Esophagus squamous epithelium (tissue), 4 donors: Measurements from ENCODE around the gene CASS4.

Experiments
- POLR2A ChIP-seq, 4 donors: fragments of 450-650 bp; IDR thresholded peaks; one replicate each; pipeline ENCODE4 v1.6.1; 2017; ENCODE audit warnings: antibody characterized with exemption in 4 of 4, mild to moderate bottlenecking in 4 of 4, moderate library complexity in 3 of 4
- TF ChIP-seq, protein P1 (sequence below), 6 experiments: fragments of 450-650 bp in 4 of 6; fragments of 200-600 bp in 2 of 6; sonication (generic) in 2 of 6; IDR thresholded peaks; one replicate each; pipeline ENCODE4 v1.5.1; 2016 to 2019; ENCODE audit warnings: antibody characterized with exemption in 6 of 6, mild to moderate bottlenecking in 4 of 6, moderate library complexity in 4 of 6

DNA sequence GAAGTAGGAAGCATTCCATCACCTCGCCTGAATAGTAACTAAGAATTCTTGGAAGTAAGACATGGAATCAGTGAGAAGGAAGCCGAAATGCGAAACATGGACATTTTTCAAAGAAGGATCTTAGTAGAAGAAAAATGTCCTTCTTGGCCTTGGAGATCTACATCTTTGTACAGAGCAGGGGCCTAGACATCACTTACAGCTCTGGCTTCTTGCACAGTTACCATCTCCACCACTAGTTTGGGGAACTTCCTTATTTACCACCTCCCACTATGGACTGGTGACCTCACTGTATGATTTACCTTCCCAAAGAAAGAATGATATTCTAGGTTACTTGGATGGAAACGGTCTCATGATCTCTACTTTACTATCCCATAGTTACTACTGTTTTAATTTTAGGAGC lies 15.7 kb downstream of the CASS4 start:
- TF ChIP-seq, protein P1, sequence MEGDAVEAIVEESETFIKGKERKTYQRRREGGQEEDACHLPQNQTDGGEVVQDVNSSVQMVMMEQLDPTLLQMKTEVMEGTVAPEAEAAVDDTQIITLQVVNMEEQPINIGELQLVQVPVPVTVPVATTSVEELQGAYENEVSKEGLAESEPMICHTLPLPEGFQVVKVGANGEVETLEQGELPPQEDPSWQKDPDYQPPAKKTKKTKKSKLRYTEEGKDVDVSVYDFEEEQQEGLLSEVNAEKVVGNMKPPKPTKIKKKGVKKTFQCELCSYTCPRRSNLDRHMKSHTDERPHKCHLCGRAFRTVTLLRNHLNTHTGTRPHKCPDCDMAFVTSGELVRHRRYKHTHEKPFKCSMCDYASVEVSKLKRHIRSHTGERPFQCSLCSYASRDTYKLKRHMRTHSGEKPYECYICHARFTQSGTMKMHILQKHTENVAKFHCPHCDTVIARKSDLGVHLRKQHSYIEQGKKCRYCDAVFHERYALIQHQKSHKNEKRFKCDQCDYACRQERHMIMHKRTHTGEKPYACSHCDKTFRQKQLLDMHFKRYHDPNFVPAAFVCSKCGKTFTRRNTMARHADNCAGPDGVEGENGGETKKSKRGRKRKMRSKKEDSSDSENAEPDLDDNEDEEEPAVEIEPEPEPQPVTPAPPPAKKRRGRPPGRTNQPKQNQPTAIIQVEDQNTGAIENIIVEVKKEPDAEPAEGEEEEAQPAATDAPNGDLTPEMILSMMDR (IDR thresholded peaks at IDR 0.05): no peak
- no peak for TF ChIP-seq POLR2A (IDR thresholded peaks at IDR 0.05)
